Breast epithelium (tissue), 3 donors: ENCODE measurements around the gene RBM7.

Experiments
- POLR2AphosphoS5 ChIP-seq, 3 donors: sonication (generic); formaldehyde crosslinking; IDR thresholded peaks; one replicate each; pipeline ENCODE4 v1.6.1; 2017; ENCODE audit warnings: antibody characterized with exemption in 3 of 3
- TF ChIP-seq, protein P1 (sequence below), 3 donors: fragments of 450-650 bp; IDR thresholded peaks; one replicate each; pipeline ENCODE4 v1.5.1; 2016 to 2017; ENCODE audit warnings: antibody characterized with exemption in 3 of 3, mild to moderate bottlenecking in 3 of 3, moderate library complexity in 3 of 3

DNA sequence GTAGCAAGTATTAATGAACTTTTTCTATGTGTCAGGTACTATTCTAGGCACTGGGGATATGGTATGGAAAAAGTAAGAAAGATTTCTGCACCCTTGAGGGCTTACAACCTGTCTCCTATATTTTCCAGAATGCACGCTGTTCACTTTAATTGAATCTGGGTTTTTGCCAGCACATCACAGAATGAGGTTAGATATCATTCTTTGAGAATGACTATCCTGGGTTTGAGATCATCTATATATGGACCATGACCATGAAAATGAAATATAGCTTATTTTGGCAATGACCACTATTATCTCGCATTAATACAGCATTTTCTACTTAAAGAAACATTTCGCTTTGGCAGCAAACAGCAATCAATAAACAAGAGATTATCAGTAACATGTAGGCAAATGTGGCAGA, 47.0 kb upstream of the RBM7 start:
- TF ChIP-seq, protein P1, sequence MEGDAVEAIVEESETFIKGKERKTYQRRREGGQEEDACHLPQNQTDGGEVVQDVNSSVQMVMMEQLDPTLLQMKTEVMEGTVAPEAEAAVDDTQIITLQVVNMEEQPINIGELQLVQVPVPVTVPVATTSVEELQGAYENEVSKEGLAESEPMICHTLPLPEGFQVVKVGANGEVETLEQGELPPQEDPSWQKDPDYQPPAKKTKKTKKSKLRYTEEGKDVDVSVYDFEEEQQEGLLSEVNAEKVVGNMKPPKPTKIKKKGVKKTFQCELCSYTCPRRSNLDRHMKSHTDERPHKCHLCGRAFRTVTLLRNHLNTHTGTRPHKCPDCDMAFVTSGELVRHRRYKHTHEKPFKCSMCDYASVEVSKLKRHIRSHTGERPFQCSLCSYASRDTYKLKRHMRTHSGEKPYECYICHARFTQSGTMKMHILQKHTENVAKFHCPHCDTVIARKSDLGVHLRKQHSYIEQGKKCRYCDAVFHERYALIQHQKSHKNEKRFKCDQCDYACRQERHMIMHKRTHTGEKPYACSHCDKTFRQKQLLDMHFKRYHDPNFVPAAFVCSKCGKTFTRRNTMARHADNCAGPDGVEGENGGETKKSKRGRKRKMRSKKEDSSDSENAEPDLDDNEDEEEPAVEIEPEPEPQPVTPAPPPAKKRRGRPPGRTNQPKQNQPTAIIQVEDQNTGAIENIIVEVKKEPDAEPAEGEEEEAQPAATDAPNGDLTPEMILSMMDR (IDR thresholded peaks at IDR 0.05): no peak
- no peak for TF ChIP-seq POLR2AphosphoS5 (IDR thresholded peaks at IDR 0.05)
